Activated T-helper 17 cell treated with anti-CD3 and anti-CD28 coated beads, Interleukin-2, amount 50 U/mL, for 72 hours (primary cell): ENCODE data around the gene AHRR. TPM values are rescaled to one million over a fixed set of nuclear protein-coding genes. Genes with fewer than 3 reads are reported as not detected.

Experiments
- ATAC-seq: fragments of 150-1000 bp; cut with Tn5 transposase; replicated peaks from 2 replicates; pipeline ENCODE4 v1.10.0; 2021; ENCODE audit warnings: mild to moderate bottlenecking, moderate library complexity
- H3K27ac Mint-ChIP-seq: one replicate; pipeline ENCODE4 v1.8.0; 2022; ENCODE audit warnings: mixed read lengths
- H3K27me3 Mint-ChIP-seq: one replicate; pipeline ENCODE4 v1.8.0; 2022; ENCODE audit warnings: mixed read lengths
- H3K36me3 Mint-ChIP-seq: one replicate; pipeline ENCODE4 v1.8.0; 2022; ENCODE audit warnings: low read depth, mild to moderate bottlenecking, mixed read lengths
- H3K4me1 Mint-ChIP-seq: one replicate; pipeline ENCODE4 v1.8.0; 2022; ENCODE audit warnings: mixed read lengths
- H3K4me3 Mint-ChIP-seq: one replicate; pipeline ENCODE4 v1.8.0; 2022; ENCODE audit warnings: mild to moderate bottlenecking, mixed read lengths
- H3K9me3 Mint-ChIP-seq: one replicate; pipeline ENCODE4 v1.8.0; 2022; ENCODE audit warnings: mixed read lengths
- total RNA-seq, 2 donors: library from RNA; stranded (reverse); gene quantifications; one replicate each; pipeline ENCODE4 v1.2.3, GENCODE V29; 2022

Gene AHRR
- total RNA-seq, 2 donors from 2014 or later = 49.5 to 78.1 TPM

GRCh38 chr5:454936-455335, 133.4 kb downstream of the AHRR start:
- H3K9me3 Mint-ChIP-seq = peaks cover 9% of the 10 kb centered on the region
- ATAC-seq = no peak
- H3K4me1 Mint-ChIP-seq = peaks cover 40% of the 10 kb centered on the region
- H3K4me3 Mint-ChIP-seq = no peak overlapping the region
- H3K36me3 Mint-ChIP-seq = peaks cover 99% of the 10 kb centered on the region
- no peak overlapping the region for H3K27ac Mint-ChIP-seq
- H3K27me3 Mint-ChIP-seq = no peaks in the 10 kb centered on the region

DNA sequence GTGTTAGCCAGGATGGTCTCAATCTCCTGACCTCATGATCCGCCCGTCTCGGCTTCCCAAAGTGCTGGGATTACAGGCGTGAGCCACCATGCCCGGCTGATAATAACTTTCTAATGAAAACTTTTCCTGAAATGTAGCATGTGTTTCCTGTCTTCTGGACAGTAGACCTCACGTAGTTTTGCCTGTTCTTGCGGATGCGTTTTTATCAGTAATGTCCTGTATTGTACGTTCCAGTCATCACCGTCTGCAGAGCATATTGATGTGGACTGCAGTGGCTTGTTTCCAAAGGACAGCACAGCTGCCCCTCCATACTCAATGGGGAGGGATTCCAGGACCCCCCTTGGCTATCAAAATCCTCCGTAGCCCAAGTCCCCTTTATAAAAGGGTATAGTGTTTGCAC, 134.3 kb downstream of the AHRR start:
- peaks cover 9% of the 10 kb centered on the region for H3K9me3 Mint-ChIP-seq
- H3K36me3 Mint-ChIP-seq = peaks cover 99% of the 10 kb centered on the region
- peaks cover 39% of the 10 kb centered on the region for H3K4me1 Mint-ChIP-seq
- H3K4me3 Mint-ChIP-seq = no peak overlapping the region
- no peak overlapping the region for H3K27ac Mint-ChIP-seq
- H3K27me3 Mint-ChIP-seq = no peaks in the 10 kb centered on the region
- ATAC-seq = no peak

- Mint-ChIP-seq H3K27me3 (no peaks in the 10 kb centered on the region), H3K4me3 (no peak overlapping the region), H3K4me1 (peaks cover 39% of the 10 kb centered on the region), H3K27ac (peak overlapping the region; percentile 51), H3K36me3 (peaks cover 96% of the 10 kb centered on the region), H3K9me3 (peaks cover 7% of the 10 kb centered on the region)
- ATAC-seq = no peak
Measured at GRCh38 chr5:456351-457194, 135.1 kb downstream of the AHRR start.

GRCh38 chr5:457195-457961, 135.9 kb downstream of the AHRR start:
- H3K4me3 Mint-ChIP-seq = no peak overlapping the region
- H3K36me3 Mint-ChIP-seq = peaks cover 96% of the 10 kb centered on the region
- peak overlapping the region; percentile 51 for H3K27ac Mint-ChIP-seq
- no peaks in the 10 kb centered on the region for H3K9me3 Mint-ChIP-seq
- no peak for ATAC-seq
- H3K27me3 Mint-ChIP-seq = no peaks in the 10 kb centered on the region
- peaks cover 39% of the 10 kb centered on the region for H3K4me1 Mint-ChIP-seq

- H3K9me3 Mint-ChIP-seq = no peaks in the 10 kb centered on the region
- no peaks in the 10 kb centered on the region for H3K27me3 Mint-ChIP-seq
- H3K27ac Mint-ChIP-seq = peak overlapping the region; percentile 99
- peaks cover 35% of the 10 kb centered on the region for H3K4me1 Mint-ChIP-seq
- peak overlapping the region; percentile 87 for H3K4me3 Mint-ChIP-seq
- peak; percentile 96 for ATAC-seq
- H3K36me3 Mint-ChIP-seq = peaks cover 96% of the 10 kb centered on the region
Measured at GRCh38 chr5:458547-459353, 137.2 kb downstream of the AHRR start.

- Mint-ChIP-seq H3K36me3 (peaks cover 96% of the 10 kb centered on the region), H3K27ac (peak overlapping the region; percentile 99), H3K27me3 (no peaks in the 10 kb centered on the region), H3K4me3 (peak overlapping the region; percentile 87), H3K9me3 (no peaks in the 10 kb centered on the region), H3K4me1 (peaks cover 35% of the 10 kb centered on the region)
- ATAC-seq = no peak
Measured at GRCh38 chr5:459562-460272, 138.2 kb downstream of the AHRR start.

DNA sequence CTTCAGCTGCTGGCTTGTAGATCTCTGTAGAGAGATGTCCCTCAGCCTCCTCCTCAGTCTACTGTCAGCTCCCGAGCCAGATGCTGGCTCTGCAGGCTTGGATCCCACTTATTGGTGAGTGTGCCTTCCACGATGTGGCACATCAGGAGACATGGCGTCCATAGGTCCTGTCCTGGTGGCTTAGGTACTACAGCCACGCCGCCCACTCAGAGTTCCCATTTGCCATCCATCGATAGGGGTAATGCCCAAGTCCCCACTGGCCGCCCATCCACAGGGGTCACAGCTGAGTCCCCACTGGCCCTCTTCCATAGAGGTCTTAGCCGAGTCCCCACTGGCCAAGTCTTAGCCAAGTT, 138.7 kb downstream of the AHRR start:
- H3K4me3 Mint-ChIP-seq = peak overlapping the region; percentile 87
- H3K9me3 Mint-ChIP-seq = no peaks in the 10 kb centered on the region
- H3K36me3 Mint-ChIP-seq = peaks cover 91% of the 10 kb centered on the region
- ATAC-seq = no peak
- H3K4me1 Mint-ChIP-seq = peaks cover 35% of the 10 kb centered on the region
- no peaks in the 10 kb centered on the region for H3K27me3 Mint-ChIP-seq
- H3K27ac Mint-ChIP-seq = peak overlapping the region; percentile 99

GRCh38 chr5:462051-462481, 140.6 kb downstream of the AHRR start:
- Mint-ChIP-seq H3K9me3 (no peaks in the 10 kb centered on the region), H3K4me3 (peak overlapping the region; percentile 36), H3K27me3 (no peaks in the 10 kb centered on the region), H3K4me1 (peaks cover 35% of the 10 kb centered on the region), H3K36me3 (peaks cover 83% of the 10 kb centered on the region), H3K27ac (peak overlapping the region; percentile 63)
- ATAC-seq = no peak

DNA sequence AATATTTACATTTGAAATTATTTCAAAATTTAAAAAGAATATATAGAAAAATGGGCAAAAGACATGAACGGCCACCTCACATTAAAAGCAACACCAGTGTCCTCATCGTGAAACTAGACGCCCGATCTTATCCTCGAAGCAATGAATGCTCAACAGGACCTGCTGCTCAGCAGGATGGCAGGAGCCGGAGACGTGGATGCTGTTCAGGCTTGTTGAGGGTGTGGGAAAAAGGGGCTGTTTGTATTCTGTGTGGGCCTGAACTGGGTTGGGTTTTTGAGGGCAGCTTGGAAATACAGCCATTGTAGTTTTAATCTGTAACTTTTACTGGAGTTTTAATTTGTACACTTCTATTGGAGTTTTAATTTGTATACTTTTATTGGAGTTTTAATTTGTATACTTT, 141.8 kb downstream of the AHRR start:
- Mint-ChIP-seq H3K4me3 (peak overlapping the region; percentile 64), H3K4me1 (peaks cover 31% of the 10 kb centered on the region)

DNA sequence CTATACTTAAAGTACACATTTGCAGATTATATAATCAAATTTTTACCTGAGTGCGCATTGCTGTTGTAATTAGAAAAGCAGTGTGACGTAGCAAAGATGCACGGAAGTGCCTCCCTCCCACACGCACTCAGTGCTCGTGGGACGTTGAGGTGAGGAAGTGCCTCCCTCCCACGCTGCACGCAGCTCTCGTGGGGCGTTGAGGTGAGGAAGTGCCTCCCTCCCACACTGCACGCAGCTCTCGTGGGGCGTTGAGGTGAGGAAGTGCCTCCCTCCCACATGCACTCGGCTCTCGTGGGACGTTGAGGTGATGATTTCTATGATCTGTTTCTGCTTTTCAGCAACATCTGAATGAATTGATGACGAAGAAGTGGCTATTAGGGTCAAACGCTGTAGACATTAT, 142.4 kb downstream of the AHRR start:
- peak; percentile 67 for ATAC-seq
- H3K36me3 Mint-ChIP-seq = peaks cover 66% of the 10 kb centered on the region
- no peaks in the 10 kb centered on the region for H3K9me3 Mint-ChIP-seq
- H3K27ac Mint-ChIP-seq = peak overlapping the region; percentile 86
- no peaks in the 10 kb centered on the region for H3K27me3 Mint-ChIP-seq
- peak overlapping the region; percentile 64 for H3K4me3 Mint-ChIP-seq
- H3K4me1 Mint-ChIP-seq = peaks cover 24% of the 10 kb centered on the region

More for the DNA sequence above, 141.8 kb downstream of the AHRR start:
- H3K27me3 Mint-ChIP-seq = no peaks in the 10 kb centered on the region
- ATAC-seq = no peak
- peaks cover 72% of the 10 kb centered on the region for H3K36me3 Mint-ChIP-seq
- H3K27ac Mint-ChIP-seq = no peak overlapping the region
- no peaks in the 10 kb centered on the region for H3K9me3 Mint-ChIP-seq

- ATAC-seq = peak; percentile 22
- no peaks in the 10 kb centered on the region for H3K27me3 Mint-ChIP-seq
- H3K36me3 Mint-ChIP-seq = peaks cover 61% of the 10 kb centered on the region
- no peaks in the 10 kb centered on the region for H3K9me3 Mint-ChIP-seq
- H3K27ac Mint-ChIP-seq = peak overlapping the region; percentile 86
- H3K4me3 Mint-ChIP-seq = peak overlapping the region; percentile 64
- H3K4me1 Mint-ChIP-seq = peaks cover 19% of the 10 kb centered on the region
Measured at GRCh38 chr5:464446-464842, 142.9 kb downstream of the AHRR start.

DNA sequence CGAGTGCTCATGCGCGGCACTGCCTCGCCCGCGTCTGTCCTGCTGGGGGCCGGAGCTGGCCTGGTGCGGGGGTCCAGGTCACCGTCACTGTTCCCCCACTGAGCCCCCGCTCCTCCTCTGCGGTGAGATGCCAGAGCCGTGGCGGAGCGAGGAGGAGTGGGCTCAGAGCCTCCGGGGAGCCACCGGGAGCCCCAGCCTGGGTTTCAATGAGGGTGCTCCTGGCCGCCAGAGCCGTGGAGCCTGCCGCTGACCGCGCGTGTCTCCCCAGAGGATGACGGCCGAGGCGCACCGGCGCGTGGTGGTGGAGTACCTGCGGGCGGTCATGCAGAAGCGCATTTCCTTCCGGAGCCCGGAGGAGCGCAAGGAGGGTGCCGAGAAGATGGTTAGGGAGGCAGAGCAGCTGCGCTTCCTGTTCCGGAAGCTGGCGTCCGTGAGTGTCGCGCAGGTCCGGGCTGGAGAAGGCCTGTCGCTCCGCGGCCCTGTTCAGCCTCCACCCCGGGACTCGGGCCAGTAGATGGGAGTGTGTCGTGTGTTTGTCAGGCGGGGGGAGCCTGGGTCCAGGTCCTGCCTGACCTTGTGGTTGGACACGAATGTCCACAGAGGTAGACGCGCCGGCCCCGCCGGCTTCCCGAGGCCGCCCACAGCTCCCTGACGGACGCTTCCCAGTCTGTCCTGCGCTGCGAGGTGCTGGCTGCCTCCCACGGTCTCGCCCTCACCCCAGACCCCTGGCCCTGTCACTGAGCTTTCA, 143.5 kb downstream of the AHRR start:
- no peak overlapping the region for H3K27ac Mint-ChIP-seq
- H3K4me3 Mint-ChIP-seq = peak overlapping the region; percentile 64
- H3K9me3 Mint-ChIP-seq = no peaks in the 10 kb centered on the region
- ATAC-seq = no peak
- H3K27me3 Mint-ChIP-seq = no peaks in the 10 kb centered on the region
- peaks cover 13% of the 10 kb centered on the region for H3K4me1 Mint-ChIP-seq
- peaks cover 59% of the 10 kb centered on the region for H3K36me3 Mint-ChIP-seq

DNA sequence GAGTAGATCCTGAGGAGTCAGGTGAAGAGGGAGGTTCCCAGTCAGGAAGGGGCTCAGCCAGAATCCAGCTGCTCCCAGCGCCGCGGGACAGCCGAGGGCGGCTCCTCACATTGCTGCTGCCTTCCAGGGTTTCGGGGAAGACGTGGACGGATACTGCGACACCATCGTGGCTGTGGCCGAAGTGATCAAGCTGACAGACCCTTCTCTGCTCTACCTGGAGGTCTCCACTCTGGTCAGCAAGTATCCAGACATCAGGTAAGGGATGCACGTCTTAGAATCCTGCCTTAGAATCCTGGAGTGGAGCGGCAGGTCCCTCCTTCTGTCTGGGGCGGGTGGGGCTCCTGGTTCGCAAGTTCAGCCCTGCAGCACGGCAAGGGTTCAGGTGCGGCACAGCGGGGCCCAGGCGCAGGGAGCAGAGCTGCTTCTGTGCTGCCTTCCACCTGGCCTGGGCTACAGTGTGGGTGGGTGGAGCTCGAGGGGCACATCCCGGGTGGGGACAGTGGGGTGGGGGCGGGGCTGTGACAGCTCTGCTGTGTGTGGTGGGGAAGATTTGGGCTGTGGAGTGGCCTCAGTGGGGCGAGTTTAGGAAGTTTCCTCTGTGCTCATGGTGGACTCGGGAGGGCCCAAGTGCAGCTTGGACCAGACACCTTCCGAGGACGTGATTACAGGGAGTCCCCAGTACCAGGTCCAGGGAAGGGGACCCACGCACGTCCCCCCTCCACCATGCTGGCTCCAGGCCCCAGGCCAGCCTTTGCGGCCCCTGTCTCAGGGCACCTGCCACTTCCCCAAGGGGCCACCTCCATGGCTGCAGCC, 144.3 kb downstream of the AHRR start:
- Mint-ChIP-seq H3K4me3 (no peak overlapping the region), H3K9me3 (no peaks in the 10 kb centered on the region), H3K27ac (no peak overlapping the region), H3K27me3 (no peaks in the 10 kb centered on the region), H3K4me1 (peaks cover 11% of the 10 kb centered on the region), H3K36me3 (peaks cover 59% of the 10 kb centered on the region)
- ATAC-seq = no peak
